Measurements from ENCODE around the gene PPP4R2.

DNA sequence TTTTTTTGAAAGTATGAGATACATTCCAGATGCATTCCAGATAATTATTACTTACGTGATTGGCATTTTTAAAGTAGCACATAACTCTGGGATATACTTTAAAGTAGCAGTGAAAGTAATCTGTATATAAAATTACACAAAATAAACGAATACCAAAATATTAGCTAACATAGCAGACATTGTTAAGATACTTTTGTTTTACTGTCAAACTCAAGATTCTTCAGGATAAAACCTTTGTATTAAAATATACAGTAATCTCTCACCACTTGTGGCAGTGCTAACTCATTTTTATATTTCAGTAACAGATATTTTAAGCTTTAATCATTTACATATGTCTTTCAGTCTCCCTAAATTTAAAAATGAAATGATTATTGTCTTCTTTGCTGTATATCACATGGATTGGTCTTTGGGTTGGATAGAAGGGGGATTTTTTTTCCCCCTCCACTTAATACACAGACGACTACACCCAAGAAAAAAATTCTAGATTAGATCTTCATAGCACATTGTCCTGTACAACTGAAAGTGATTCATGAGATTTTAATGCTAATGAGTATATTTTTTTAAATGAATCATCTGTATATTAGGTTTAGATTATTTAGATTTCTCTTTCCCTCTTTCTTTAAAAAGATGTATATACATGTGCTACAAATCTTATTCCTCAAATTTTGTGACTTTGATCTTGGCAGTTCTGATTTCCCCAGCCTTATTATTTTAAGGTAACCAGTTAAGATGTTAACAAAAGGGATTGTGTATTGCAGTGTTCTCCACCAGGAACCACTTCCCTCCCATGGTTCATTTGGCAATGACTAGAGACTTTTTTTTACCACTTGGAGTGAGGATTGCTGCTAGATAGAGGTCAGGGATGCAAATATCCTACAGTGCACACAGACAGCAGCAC is 40.3 kb downstream of the PPP4R2 start:
- TF ChIP-seq, protein P1, sequence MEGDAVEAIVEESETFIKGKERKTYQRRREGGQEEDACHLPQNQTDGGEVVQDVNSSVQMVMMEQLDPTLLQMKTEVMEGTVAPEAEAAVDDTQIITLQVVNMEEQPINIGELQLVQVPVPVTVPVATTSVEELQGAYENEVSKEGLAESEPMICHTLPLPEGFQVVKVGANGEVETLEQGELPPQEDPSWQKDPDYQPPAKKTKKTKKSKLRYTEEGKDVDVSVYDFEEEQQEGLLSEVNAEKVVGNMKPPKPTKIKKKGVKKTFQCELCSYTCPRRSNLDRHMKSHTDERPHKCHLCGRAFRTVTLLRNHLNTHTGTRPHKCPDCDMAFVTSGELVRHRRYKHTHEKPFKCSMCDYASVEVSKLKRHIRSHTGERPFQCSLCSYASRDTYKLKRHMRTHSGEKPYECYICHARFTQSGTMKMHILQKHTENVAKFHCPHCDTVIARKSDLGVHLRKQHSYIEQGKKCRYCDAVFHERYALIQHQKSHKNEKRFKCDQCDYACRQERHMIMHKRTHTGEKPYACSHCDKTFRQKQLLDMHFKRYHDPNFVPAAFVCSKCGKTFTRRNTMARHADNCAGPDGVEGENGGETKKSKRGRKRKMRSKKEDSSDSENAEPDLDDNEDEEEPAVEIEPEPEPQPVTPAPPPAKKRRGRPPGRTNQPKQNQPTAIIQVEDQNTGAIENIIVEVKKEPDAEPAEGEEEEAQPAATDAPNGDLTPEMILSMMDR (conservative IDR thresholded peaks at IDR 0.05 in 1 of 2, IDR thresholded peaks at IDR 0.05 in 1 of 2; ENCODE audit: extremely low read depth in 1 of 2, insufficient read depth in 1 of 2, low read depth in 1 of 2, low read length in 2 of 2) = no peak
- no peak for TF ChIP-seq EZH2 (IDR thresholded peaks at IDR 0.05; ENCODE audit: borderline replicate concordance, low read length)

All from mammary epithelial cell (primary cell).